RPMI7951 (cell line): ENCODE measurements around the gene CTPS2. TPM values are rescaled to one million over a fixed set of nuclear protein-coding genes. Genes with fewer than 3 reads are reported as not detected.
"Not testable (repeated sequence)": the region's sequence is repeated elsewhere in the genome, so short reads cannot be mapped to it uniquely, and the experiment has no call there.

ENCODE experiments used
- DNase-seq: peaks from one replicate; pipeline ENCODE4 v3.0.0-alpha.2; 2012; ENCODE audit warnings: low read depth
- total RNA-seq: library from RNA; depleted of rRNA; stranded (reverse); fragments of >200 nt; shearing (Covaris generic); gene quantifications from 2 replicates; pipeline ENCODE4 v1.2.3, GENCODE V29; 2014

The CTPS2 gene
- total RNA-seq, 1 experiment from 2014 or later, result 17.9 TPM

GRCh38 chrX:16603822-16604221 lies 108.6 kb downstream of the CTPS2 start:
- DNase-seq, result no peak

- not testable (repeated sequence) for DNase-seq
Observed at GRCh38 chrX:16603235-16603634, 109.2 kb downstream of the CTPS2 start.

GRCh38 chrX:16601885-16602284 lies 110.6 kb downstream of the CTPS2 start:
- no peak for DNase-seq

- DNase-seq, result no peak
Observed at GRCh38 chrX:16594490-16594889, 118.0 kb downstream of the CTPS2 start.

GRCh38 chrX:16593801-16594200 lies 118.7 kb downstream of the CTPS2 start:
- DNase-seq, result no peak

- no peak for DNase-seq
Observed at GRCh38 chrX:16592194-16592770, 120.2 kb downstream of the CTPS2 start.

- DNase-seq, result no peak
Observed at GRCh38 chrX:16589826-16590225, 122.6 kb downstream of the CTPS2 start.

GRCh38 chrX:16589211-16589610 lies 123.3 kb downstream of the CTPS2 start:
- DNase-seq, result peak; percentile 38

- DNase-seq, result no peak
Observed at GRCh38 chrX:16588266-16588665, 124.2 kb downstream of the CTPS2 start.

GRCh38 chrX:16587836-16588235 lies 124.6 kb downstream of the CTPS2 start:
- DNase-seq, result no peak

GRCh38 chrX:16586377-16587112 lies 125.9 kb downstream of the CTPS2 start:
- no peak for DNase-seq

GRCh38 chrX:16585486-16586376 lies 126.7 kb downstream of the CTPS2 start:
- no peak for DNase-seq

- DNase-seq, result not testable (repeated sequence)
Observed at GRCh38 chrX:16580004-16580797, 132.3 kb downstream of the CTPS2 start.

GRCh38 chrX:16579517-16579916 lies 133.0 kb downstream of the CTPS2 start:
- no peak for DNase-seq

- DNase-seq, result no peak
Observed at GRCh38 chrX:16578218-16578617, 134.3 kb downstream of the CTPS2 start.

- DNase-seq, result no peak
Observed at GRCh38 chrX:16577483-16578029, 134.9 kb downstream of the CTPS2 start.

GRCh38 chrX:16575388-16575787 lies 137.1 kb downstream of the CTPS2 start:
- not testable (repeated sequence) for DNase-seq

- peak; percentile 54 for DNase-seq
Observed at GRCh38 chrX:16573781-16574180, 138.7 kb downstream of the CTPS2 start.

GRCh38 chrX:16567681-16568080 lies 144.8 kb downstream of the CTPS2 start:
- DNase-seq, result no peak

GRCh38 chrX:16566571-16566970 lies 145.9 kb downstream of the CTPS2 start:
- DNase-seq, result no peak

- DNase-seq, result no peak
Observed at GRCh38 chrX:16560173-16560572, 152.3 kb downstream of the CTPS2 start.
